ENCODE measurements around the gene MDK.

MDK gene

DNA sequence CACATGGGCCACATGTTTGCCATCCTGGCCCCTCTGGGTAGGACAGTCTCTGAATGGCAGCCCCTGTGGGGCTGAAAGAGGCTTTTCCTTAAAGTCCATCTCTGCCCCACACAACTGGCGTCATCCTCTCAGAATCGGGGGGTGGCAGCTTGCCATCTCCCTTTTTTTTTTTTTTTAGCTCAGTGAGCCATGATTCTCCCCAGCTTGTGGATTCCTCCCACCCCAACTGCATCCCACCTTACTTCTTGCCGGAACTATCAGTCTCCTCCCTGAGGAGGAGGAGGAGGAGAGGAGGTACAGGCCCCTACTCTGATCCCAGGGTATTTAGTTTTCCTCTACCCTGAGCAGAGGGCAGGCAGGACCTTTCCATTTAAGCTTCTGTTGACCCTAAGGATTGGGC is 30.8 kb upstream of the MDK start:
- Histone ChIP-seq H3K4me1 (ENCODE audit: control insufficient read depth in 1 of 2, insufficient read depth in 2 of 2, low read length in 2 of 2) (peaks cover 9 to 44% of the 10 kb centered on the region in 2 donors), H3K27me3 (ENCODE audit: low read depth, low read length) (no peaks in the 10 kb centered on the region), H3K36me3 (ENCODE audit: control insufficient read depth in 1 of 2, insufficient read depth in 2 of 2, low read length in 2 of 2) (no peaks in the 10 kb centered on the region), H3K4me3 (ENCODE audit: low read depth in 1 of 2, low read length in 2 of 2) (no peak overlapping the region), H3K9me3 (ENCODE audit: control insufficient read depth in 1 of 2, low read length in 2 of 2) (no peaks in the 10 kb centered on the region), H3K27ac (ENCODE audit: low read length) (no peak overlapping the region)

DNA sequence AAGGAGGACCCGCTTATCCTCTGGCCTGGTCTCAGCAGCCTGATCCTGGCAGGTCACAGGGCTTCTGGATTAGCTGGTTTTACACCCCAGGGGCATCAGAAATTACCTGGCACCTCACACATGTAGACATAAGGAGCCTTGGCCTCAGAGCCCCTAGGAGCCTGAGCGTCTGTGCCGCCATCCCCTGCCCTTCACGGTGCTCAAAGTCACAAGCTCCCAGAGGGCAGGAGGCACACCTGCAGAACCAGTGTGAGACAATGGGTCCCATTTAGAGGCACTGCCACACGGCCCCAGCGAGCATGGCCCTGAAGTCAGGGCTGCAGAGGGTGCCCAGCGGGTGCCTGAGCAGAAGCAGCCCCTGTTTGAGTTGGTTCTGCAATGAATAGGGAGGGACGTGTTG is 30.3 kb upstream of the MDK start:
- Histone ChIP-seq H3K4me1 (ENCODE audit: control insufficient read depth in 1 of 2, insufficient read depth in 2 of 2, low read length in 2 of 2) (peaks cover 9 to 44% of the 10 kb centered on the region in 2 donors), H3K27ac (ENCODE audit: low read length) (no peak overlapping the region)

DNA sequence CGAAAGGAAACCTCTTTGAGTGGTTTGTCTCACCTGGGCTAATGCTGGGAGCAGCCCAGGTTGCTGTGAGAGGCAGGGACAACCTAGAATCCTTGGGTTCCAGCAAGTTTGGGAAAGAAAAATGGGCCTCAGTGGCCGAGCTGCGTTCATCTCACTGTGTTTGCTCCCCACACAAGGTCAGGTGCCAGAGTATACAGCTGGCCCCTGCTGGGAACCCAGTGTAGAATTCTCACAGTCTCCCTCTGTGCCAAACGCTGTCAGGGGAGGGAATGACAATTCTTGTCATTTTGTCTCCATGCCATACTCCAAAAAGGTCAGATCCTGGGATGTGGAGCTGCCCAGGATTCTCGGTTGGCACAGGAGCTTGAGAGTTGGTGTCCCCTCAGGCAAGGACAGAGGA is 29.9 kb upstream of the MDK start:
- no peaks in the 10 kb centered on the region for H3K27me3 ChIP-seq (ENCODE audit: low read depth, low read length)
- no peak overlapping the region for H3K27ac ChIP-seq (ENCODE audit: low read length)
- no peaks in the 10 kb centered on the region for H3K9me3 ChIP-seq (ENCODE audit: control insufficient read depth in 1 of 2, low read length in 2 of 2)
- no peak overlapping the region for H3K4me3 ChIP-seq (ENCODE audit: low read depth in 1 of 2, low read length in 2 of 2)
- no peaks in the 10 kb centered on the region for H3K36me3 ChIP-seq (ENCODE audit: control insufficient read depth in 1 of 2, insufficient read depth in 2 of 2, low read length in 2 of 2)
- H3K4me1 ChIP-seq (ENCODE audit: control insufficient read depth in 1 of 2, insufficient read depth in 2 of 2, low read length in 2 of 2): peaks cover 13 to 44% of the 10 kb centered on the region in 2 donors

More for the DNA sequence above, 30.3 kb upstream of the MDK start:
- Histone ChIP-seq H3K9me3 (ENCODE audit: control insufficient read depth in 1 of 2, low read length in 2 of 2) (no peaks in the 10 kb centered on the region), H3K4me3 (ENCODE audit: low read depth in 1 of 2, low read length in 2 of 2) (no peak overlapping the region), H3K36me3 (ENCODE audit: control insufficient read depth in 1 of 2, insufficient read depth in 2 of 2, low read length in 2 of 2) (no peaks in the 10 kb centered on the region), H3K27me3 (ENCODE audit: low read depth, low read length) (no peaks in the 10 kb centered on the region)

DNA sequence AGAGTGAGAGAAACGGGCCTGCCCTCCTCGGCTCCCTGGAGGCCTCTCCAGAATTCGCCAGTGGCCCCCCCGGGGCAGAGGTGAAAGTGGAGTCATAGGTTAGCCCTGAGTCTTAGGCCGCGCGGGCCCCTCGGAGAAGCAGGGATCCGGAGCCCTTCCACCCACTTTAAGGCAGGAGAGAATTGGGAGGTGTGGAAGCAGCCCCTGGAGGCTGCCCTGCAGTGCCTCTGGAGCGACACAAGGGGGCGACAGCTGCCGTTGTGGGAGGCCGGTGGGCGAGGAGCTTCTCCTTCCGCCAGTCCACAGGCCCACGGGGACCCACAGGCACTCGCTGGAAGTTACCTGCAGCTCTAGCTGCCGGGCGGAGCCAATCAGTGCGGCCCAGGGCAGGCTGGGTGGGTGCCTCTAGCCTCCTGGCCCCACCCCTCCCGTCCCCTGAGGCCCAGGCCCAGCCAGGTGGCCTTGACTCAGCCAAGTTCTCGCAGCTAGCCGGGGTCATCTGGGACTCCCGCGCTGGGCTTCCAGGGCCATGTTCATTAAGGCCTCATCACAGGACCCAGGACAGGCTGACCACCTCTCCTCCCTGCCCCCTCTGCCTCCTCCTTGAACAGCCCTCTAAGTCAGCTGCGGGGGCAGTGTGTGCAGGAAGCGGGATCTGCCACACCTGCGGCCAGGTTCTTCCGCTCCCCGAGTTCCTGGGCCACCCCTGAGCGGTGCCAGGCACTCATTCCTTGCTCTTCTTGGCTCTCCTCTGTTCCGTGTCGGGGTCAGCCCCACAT is 29.2 kb upstream of the MDK start:
- Histone ChIP-seq H3K4me3 (ENCODE audit: low read depth in 1 of 2, low read length in 2 of 2) (no peak overlapping the region), H3K27ac (ENCODE audit: low read length) (peak overlapping the region; percentile 47), H3K4me1 (ENCODE audit: control insufficient read depth in 1 of 2, insufficient read depth in 2 of 2, low read length in 2 of 2) (peaks cover 13 to 44% of the 10 kb centered on the region in 2 donors), H3K36me3 (ENCODE audit: control insufficient read depth in 1 of 2, insufficient read depth in 2 of 2, low read length in 2 of 2) (no peaks in the 10 kb centered on the region), H3K9me3 (ENCODE audit: control insufficient read depth in 1 of 2, low read length in 2 of 2) (no peaks in the 10 kb centered on the region), H3K27me3 (ENCODE audit: low read depth, low read length) (no peaks in the 10 kb centered on the region)

DNA sequence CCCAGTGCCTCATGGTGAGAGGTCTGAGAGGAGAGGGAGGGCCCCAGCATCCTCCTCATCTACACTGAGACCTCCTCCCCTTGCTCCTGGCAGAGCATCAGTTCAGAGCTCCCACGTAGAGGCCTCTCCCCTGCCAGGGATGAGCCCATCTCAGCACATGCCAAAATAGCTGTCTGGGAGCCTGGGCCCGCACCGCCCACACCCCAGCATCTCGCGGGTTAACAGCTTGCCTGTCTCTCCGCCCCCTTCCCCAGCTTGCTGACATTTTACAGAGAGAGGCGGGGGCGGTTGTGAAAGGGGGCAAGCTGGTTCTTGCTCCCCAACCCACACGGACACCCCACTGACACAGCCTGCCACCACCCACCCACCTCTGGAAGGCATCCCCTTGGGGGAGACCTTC is 27.8 kb upstream of the MDK start:
- H3K4me1 ChIP-seq (ENCODE audit: control insufficient read depth in 1 of 2, insufficient read depth in 2 of 2, low read length in 2 of 2): peaks cover 8 to 36% of the 10 kb centered on the region in 2 donors
- H3K27ac ChIP-seq (ENCODE audit: low read length): peak overlapping the region; percentile 47
- H3K9me3 ChIP-seq (ENCODE audit: control insufficient read depth in 1 of 2, low read length in 2 of 2): no peaks in the 10 kb centered on the region
- H3K27me3 ChIP-seq (ENCODE audit: low read depth, low read length): no peaks in the 10 kb centered on the region
- no peaks in the 10 kb centered on the region for H3K36me3 ChIP-seq (ENCODE audit: control insufficient read depth in 1 of 2, insufficient read depth in 2 of 2, low read length in 2 of 2)
- H3K4me3 ChIP-seq (ENCODE audit: low read depth in 1 of 2, low read length in 2 of 2): no peak overlapping the region

DNA sequence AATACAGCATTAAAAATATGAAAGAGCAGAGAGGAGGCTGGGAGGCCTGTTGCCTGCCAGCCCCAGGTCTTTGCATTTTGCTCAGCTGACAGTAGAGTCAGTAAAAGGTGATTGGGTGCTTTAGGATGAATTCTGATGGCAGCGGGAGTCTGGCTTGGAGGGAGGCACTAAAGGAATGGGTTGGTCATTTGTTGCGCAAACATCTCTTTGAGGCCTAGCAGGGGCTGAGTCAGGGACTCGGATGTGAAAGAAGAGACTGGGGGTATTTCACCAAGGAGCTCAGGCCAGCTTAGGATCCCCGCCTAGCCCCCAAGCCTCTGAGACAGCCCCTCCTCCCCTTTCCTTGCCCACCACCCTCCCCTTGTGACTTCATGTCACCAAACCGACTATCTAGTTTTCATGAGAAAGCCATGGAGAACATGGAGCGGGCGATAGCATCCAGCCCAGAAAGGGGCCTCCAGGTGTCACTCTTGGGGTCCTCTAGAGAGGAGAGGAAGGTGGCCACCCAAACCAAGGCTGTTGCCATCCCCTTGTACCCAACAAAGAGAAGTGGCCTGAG is 24.5 kb upstream of the MDK start:
- Histone ChIP-seq H3K27ac (ENCODE audit: low read length) (no peak overlapping the region), H3K4me3 (ENCODE audit: low read depth in 1 of 2, low read length in 2 of 2) (no peak overlapping the region)

DNA sequence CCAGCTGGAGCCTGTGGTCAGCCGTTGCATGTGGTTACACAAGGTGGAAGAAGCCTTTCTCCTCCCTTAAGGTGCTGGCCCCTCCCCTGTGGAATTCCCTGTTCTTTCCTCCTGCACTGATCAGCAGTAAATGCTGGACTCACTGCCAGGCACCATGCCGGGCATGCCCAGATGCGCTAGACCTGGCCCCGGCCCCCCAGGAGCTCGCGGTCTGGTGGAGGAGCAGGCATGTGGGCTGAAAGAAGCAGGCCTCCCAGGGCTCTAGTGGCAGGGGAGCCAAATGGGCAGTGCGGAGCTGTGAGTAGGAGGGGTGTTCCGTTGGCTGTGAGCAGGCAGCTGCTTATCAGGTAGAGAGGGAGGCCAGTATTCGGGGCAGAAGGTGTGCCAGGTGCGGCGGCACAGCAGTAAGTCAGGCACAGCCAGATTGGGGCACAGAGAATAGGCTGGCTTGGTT is 24.0 kb upstream of the MDK start:
- Histone ChIP-seq H3K4me1 (ENCODE audit: control insufficient read depth in 1 of 2, insufficient read depth in 2 of 2, low read length in 2 of 2) (peaks cover 13 to 39% of the 10 kb centered on the region in 2 donors), H3K27ac (ENCODE audit: low read length) (no peak overlapping the region), H3K9me3 (ENCODE audit: control insufficient read depth in 1 of 2, low read length in 2 of 2) (no peaks in the 10 kb centered on the region), H3K4me3 (ENCODE audit: low read depth in 1 of 2, low read length in 2 of 2) (no peak overlapping the region), H3K36me3 (ENCODE audit: control insufficient read depth in 1 of 2, insufficient read depth in 2 of 2, low read length in 2 of 2) (no peaks in the 10 kb centered on the region), H3K27me3 (ENCODE audit: low read depth, low read length) (no peaks in the 10 kb centered on the region)

More for the DNA sequence above, 24.5 kb upstream of the MDK start:
- no peaks in the 10 kb centered on the region for H3K9me3 ChIP-seq (ENCODE audit: control insufficient read depth in 1 of 2, low read length in 2 of 2)
- H3K27me3 ChIP-seq (ENCODE audit: low read depth, low read length): no peaks in the 10 kb centered on the region
- no peaks in the 10 kb centered on the region for H3K36me3 ChIP-seq (ENCODE audit: control insufficient read depth in 1 of 2, insufficient read depth in 2 of 2, low read length in 2 of 2)
- H3K4me1 ChIP-seq (ENCODE audit: control insufficient read depth in 1 of 2, insufficient read depth in 2 of 2, low read length in 2 of 2): peaks cover 12 to 38% of the 10 kb centered on the region in 2 donors

DNA sequence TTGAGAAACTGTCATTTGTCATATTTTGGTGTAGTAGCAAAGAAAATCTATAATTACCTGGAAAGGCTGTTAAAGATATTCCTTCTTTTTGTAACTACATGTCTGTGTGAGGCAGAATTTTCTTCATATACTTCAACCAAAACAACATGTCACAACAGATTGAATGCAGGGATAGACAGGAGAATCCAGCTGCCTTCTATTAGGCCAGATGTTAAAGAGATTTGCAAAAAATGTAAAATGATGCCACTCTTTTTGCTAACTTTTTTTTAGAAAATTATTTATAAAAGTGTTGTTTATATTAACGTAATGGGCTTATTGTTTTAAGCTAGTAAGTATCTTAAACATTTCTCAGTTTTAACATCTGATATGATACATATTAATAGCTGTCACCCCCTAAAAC is 21.5 kb upstream of the MDK start:
- H3K27me3 ChIP-seq (ENCODE audit: low read depth, low read length): no peaks in the 10 kb centered on the region
- no peak overlapping the region for H3K27ac ChIP-seq (ENCODE audit: low read length)
- peaks cover 17 to 33% of the 10 kb centered on the region in 2 donors for H3K4me1 ChIP-seq (ENCODE audit: control insufficient read depth in 1 of 2, insufficient read depth in 2 of 2, low read length in 2 of 2)
- no peaks in the 10 kb centered on the region for H3K36me3 ChIP-seq (ENCODE audit: control insufficient read depth in 1 of 2, insufficient read depth in 2 of 2, low read length in 2 of 2)
- no peaks in the 10 kb centered on the region for H3K9me3 ChIP-seq (ENCODE audit: control insufficient read depth in 1 of 2, low read length in 2 of 2)
- H3K4me3 ChIP-seq (ENCODE audit: low read depth in 1 of 2, low read length in 2 of 2): no peak overlapping the region

DNA sequence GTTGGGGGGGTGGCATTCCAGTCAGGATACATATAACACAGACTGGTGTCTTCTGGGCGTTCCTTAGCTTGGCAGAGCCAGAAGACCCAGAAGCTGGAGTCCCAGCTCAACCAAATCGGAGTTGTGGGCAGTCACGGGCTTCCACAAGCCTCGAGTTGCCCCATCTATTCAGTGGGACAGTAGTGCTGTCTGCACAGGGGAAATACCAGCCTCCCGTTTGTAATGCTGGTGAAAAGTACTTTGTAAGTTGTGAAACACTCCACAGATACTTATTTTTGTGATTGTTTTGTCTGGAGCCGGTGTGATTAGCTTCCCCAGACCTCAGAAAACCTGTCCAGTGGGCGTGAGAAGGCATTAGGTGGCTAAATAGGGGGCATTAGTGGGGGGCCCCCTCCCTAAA is 20.6 kb upstream of the MDK start:
- H3K36me3 ChIP-seq (ENCODE audit: control insufficient read depth in 1 of 2, insufficient read depth in 2 of 2, low read length in 2 of 2): no peaks in the 10 kb centered on the region
- peak overlapping the region; percentile 27 to 60 for H3K4me3 ChIP-seq (ENCODE audit: low read depth in 1 of 2, low read length in 2 of 2)

DNA sequence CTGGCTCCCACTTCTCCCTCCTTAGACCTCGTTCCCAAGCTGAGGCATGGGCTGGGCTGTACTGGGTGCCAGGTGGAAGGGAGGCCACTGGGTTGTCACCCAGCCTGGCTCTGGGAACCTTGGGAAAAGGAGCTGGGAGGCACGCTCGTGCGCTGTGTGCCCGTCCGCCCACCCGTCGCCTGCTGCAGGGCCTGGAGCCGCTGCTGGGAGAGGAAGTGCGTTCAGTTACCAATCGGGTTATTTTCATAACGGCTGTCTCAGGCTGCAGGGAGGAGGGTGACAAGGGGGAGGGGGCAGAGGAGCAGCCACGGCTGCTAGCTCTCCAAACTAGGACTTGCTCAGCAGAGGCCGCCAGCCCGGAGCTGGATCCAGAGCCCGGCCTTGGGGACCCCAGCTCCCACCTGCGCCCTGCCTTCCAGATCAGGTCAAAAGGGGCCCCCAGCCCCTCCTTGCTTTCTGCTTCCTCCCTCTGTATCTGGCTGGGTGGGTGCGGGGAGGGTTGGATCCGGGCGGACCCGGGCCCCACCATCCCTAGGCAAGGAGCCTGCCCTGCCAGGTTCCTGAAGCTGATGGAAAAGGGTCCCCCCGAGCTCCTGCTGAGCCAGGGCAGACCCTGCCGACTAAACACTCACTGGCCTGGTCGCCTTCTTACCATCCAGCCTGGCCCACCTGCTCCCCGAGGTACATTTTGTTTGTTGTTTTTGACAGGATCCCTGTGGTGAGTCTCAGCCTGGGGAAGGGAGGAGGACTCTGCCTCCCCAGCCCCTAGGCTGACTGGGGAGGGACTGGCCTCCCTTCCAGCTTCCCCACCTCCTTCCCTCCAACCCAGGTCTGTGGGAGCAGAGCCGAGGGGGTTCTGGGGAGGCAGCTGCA is 19.9 kb upstream of the MDK start:
- Histone ChIP-seq H3K36me3 (ENCODE audit: control insufficient read depth in 1 of 2, insufficient read depth in 2 of 2, low read length in 2 of 2) (no peaks in the 10 kb centered on the region), H3K9me3 (ENCODE audit: control insufficient read depth in 1 of 2, low read length in 2 of 2) (no peaks in the 10 kb centered on the region), H3K4me3 (ENCODE audit: low read depth in 1 of 2, low read length in 2 of 2) (peak overlapping the region; percentile 27 to 60), H3K4me1 (ENCODE audit: control insufficient read depth in 1 of 2, insufficient read depth in 2 of 2, low read length in 2 of 2) (peaks cover 13 to 37% of the 10 kb centered on the region in 2 donors), H3K27me3 (ENCODE audit: low read depth, low read length) (no peaks in the 10 kb centered on the region), H3K27ac (ENCODE audit: low read length) (peak overlapping the region; percentile 66)

More for the DNA sequence above, 20.6 kb upstream of the MDK start:
- no peaks in the 10 kb centered on the region for H3K9me3 ChIP-seq (ENCODE audit: control insufficient read depth in 1 of 2, low read length in 2 of 2)
- no peaks in the 10 kb centered on the region for H3K27me3 ChIP-seq (ENCODE audit: low read depth, low read length)
- H3K4me1 ChIP-seq (ENCODE audit: control insufficient read depth in 1 of 2, insufficient read depth in 2 of 2, low read length in 2 of 2): peaks cover 17 to 37% of the 10 kb centered on the region in 2 donors
- peak overlapping the region; percentile 66 for H3K27ac ChIP-seq (ENCODE audit: low read length)

Measured in muscle layer of duodenum (tissue), 2 donors.